Measurements from ENCODE around the gene IFT25.
"Not testable (repeated sequence)": the region's sequence is repeated elsewhere in the genome, so short reads cannot be mapped to it uniquely, and the experiment has no call there.

The IFT25 gene

GRCh38 chr1:53889304-53890298 is 55.9 kb downstream of the IFT25 start, which contains the start of gene YIPF1:
TSS of gene YIPF1 (minus strand) at chr1:53889797. CDS start at chr1:53888937, 860 bp downstream.
- TF ChIP-seq CTCF (IDR thresholded peaks at IDR 0.05; ENCODE audit: unreplicated experiment in 3 of 3), result no peak
- peaks cover 22% of the 10 kb centered on the region for H3K4me1 Mint-ChIP-seq
- peaks cover 14% of the 10 kb centered on the region for H3K36me3 Mint-ChIP-seq (ENCODE audit: low read depth)
- H3K27me3 Mint-ChIP-seq (ENCODE audit: low read depth), result peaks cover 8% of the 10 kb centered on the region
- H3K4me3 Mint-ChIP-seq, result peak within 1 kb of the TSS; percentile 96 to 97 (median 96)
- H3K9me3 Mint-ChIP-seq, result no peaks in the 10 kb centered on the region
- peak within 1 kb of the TSS; percentile 82 to 98 (median 87) for H3K27ac Mint-ChIP-seq

GRCh38 chr1:53888681-53889080 is 56.8 kb downstream of the IFT25 start:
- no peak overlapping the region for H3K27ac Mint-ChIP-seq
- H3K4me1 Mint-ChIP-seq, result peaks cover 17% of the 10 kb centered on the region
- peaks cover 14% of the 10 kb centered on the region for H3K36me3 Mint-ChIP-seq (ENCODE audit: low read depth)
- H3K4me3 Mint-ChIP-seq, result peak overlapping the region; percentile 96 to 97 (median 96)
- no peaks in the 10 kb centered on the region for H3K9me3 Mint-ChIP-seq
- no peak for TF ChIP-seq CTCF (IDR thresholded peaks at IDR 0.05; ENCODE audit: unreplicated experiment in 3 of 3)
- H3K27me3 Mint-ChIP-seq (ENCODE audit: low read depth), result peaks cover 8% of the 10 kb centered on the region

GRCh38 chr1:53883600-53883999 is 61.9 kb downstream of the IFT25 start:
- H3K27me3 Mint-ChIP-seq (ENCODE audit: low read depth); H3K27ac Mint-ChIP-seq; H3K4me1 Mint-ChIP-seq; H3K4me3 Mint-ChIP-seq; H3K9me3 Mint-ChIP-seq: not testable (repeated sequence)
- peaks cover 52% of the 10 kb centered on the region for H3K36me3 Mint-ChIP-seq (ENCODE audit: low read depth)

- not testable (repeated sequence) for H3K4me3 Mint-ChIP-seq; H3K9me3 Mint-ChIP-seq; H3K27me3 Mint-ChIP-seq (ENCODE audit: low read depth); H3K4me1 Mint-ChIP-seq; H3K27ac Mint-ChIP-seq
- peaks cover 51% of the 10 kb centered on the region for H3K36me3 Mint-ChIP-seq (ENCODE audit: low read depth)
Observed at GRCh38 chr1:53881853-53882252, 63.6 kb downstream of the IFT25 start.

GRCh38 chr1:53878492-53879105 is 66.9 kb downstream of the IFT25 start:
- peak; percentile 60 to 65 (median 62) for TF ChIP-seq CTCF (IDR thresholded peaks at IDR 0.05; ENCODE audit: unreplicated experiment in 3 of 3)
- H3K36me3 Mint-ChIP-seq (ENCODE audit: low read depth), result peaks cover 57% of the 10 kb centered on the region
- no peaks in the 10 kb centered on the region for H3K27me3 Mint-ChIP-seq (ENCODE audit: low read depth)
- no peak overlapping the region for H3K4me3 Mint-ChIP-seq
- no peaks in the 10 kb centered on the region for H3K4me1 Mint-ChIP-seq
- H3K27ac Mint-ChIP-seq, result no peak overlapping the region
- H3K9me3 Mint-ChIP-seq, result no peaks in the 10 kb centered on the region

- not testable (repeated sequence) for H3K27me3 Mint-ChIP-seq (ENCODE audit: low read depth); H3K9me3 Mint-ChIP-seq; H3K4me1 Mint-ChIP-seq; H3K4me3 Mint-ChIP-seq; H3K27ac Mint-ChIP-seq
- peaks cover 36% of the 10 kb centered on the region for H3K36me3 Mint-ChIP-seq (ENCODE audit: low read depth)
Observed at GRCh38 chr1:53875150-53875549, 70.3 kb downstream of the IFT25 start.

GRCh38 chr1:53871773-53872484 is 73.6 kb downstream of the IFT25 start:
- H3K27ac Mint-ChIP-seq, result no peak overlapping the region
- H3K4me3 Mint-ChIP-seq, result no peak overlapping the region
- no peaks in the 10 kb centered on the region for H3K4me1 Mint-ChIP-seq
- peaks cover 39% of the 10 kb centered on the region for H3K36me3 Mint-ChIP-seq (ENCODE audit: low read depth)
- H3K27me3 Mint-ChIP-seq (ENCODE audit: low read depth), result no peaks in the 10 kb centered on the region
- TF ChIP-seq CTCF (IDR thresholded peaks at IDR 0.05; ENCODE audit: unreplicated experiment in 3 of 3), result no peak
- H3K9me3 Mint-ChIP-seq, result no peaks in the 10 kb centered on the region

Measured in nephron (organoid).